SK-N-SH (cell line): ENCODE data around the gene CYB5D1. TPM values are rescaled to one million over a fixed set of nuclear protein-coding genes. Genes with fewer than 3 reads are reported as not detected.
A peak's percentile ranks its signal among the peaks of the same experiment; 100 is the strongest.

ENCODE experiments used
- CTCF ChIA-PET: fragments of 300-600, 350-600 bp; formaldehyde crosslinking; extraction: SDS; loops from one replicate; lab custom pipeline; 2021; lab: Yijun Ruan, JAX
- POLR2A ChIA-PET: fragments of 350-600 bp; sonication (Branson Sonifier 250); formaldehyde crosslinking; extraction: SDS; loops from one replicate; lab custom pipeline; 2020; ENCODE audit warnings: antibody characterized with exemption, inconsistent platforms; lab: Yijun Ruan, JAX
- DNase-seq: peaks from one replicate; pipeline ENCODE4 v3.0.0; 2012
- H2AFZ ChIP-seq: fragments of 200-600 bp; sonication (generic); 2 replicates; pipeline ENCODE4 v1.8.1; 2016; ENCODE audit warnings: antibody characterized with exemption, mild to moderate bottlenecking, low read depth
- H3F3A ChIP-seq: fragments of 200-600 bp; sonication (generic); replicated peaks from 2 replicates; pipeline ENCODE3; 2016; ENCODE audit warnings: antibody characterized with exemption, mild to moderate bottlenecking; ENCODE audit not compliant: insufficient read depth
- H3K27ac ChIP-seq, 2 experiments: fragments of 200-500 bp in 1 of 2; fragments of 200-600 bp in 1 of 2; sonication (Bioruptor generic) in 1 of 2; sonication (generic), shearing (Covaris generic) in 1 of 2; 2 replicates each; pipeline versions ENCODE4 v1.5.1 to v1.6.1; 2014 to 2016; ENCODE audit warnings: low read depth in 2 of 2, inconsistent platforms in 1 of 2, low read length in 1 of 2, mild to moderate bottlenecking in 1 of 2, mixed read lengths in 1 of 2
- H3K27me3 ChIP-seq: fragments of 200-600 bp; sonication (generic), shearing (Covaris generic); 2 replicates; pipeline ENCODE4 v1.6.1; 2016; ENCODE audit warnings: mixed run types; ENCODE audit not compliant: insufficient read depth
- H3K36me3 ChIP-seq, 2 experiments: fragments of 200-500 bp in 1 of 2; fragments of 200-600 bp in 1 of 2; sonication (Bioruptor generic) in 1 of 2; sonication (generic) in 1 of 2; replicated peaks in 1 of 2; 2 replicates each; pipeline versions ENCODE3 to v1.5.1; 2014 to 2016; ENCODE audit warnings: low read length in 1 of 2, mild to moderate bottlenecking in 1 of 2; ENCODE audit not compliant: insufficient read depth in 2 of 2, control insufficient read depth in 1 of 2
- H3K4me1 ChIP-seq, 2 experiments: fragments of 200-500 bp in 1 of 2; fragments of 200-600 bp in 1 of 2; sonication (Bioruptor generic) in 1 of 2; sonication (generic), shearing (Covaris generic) in 1 of 2; 2 replicates each; pipeline versions ENCODE4 v1.5.1 to v1.6.1; 2014 to 2016; ENCODE audit warnings: low read depth in 1 of 2, low read length in 1 of 2, mixed run types in 1 of 2; ENCODE audit not compliant: insufficient read depth in 2 of 2, control insufficient read depth in 1 of 2
- H3K4me2 ChIP-seq: fragments of 200-600 bp; sonication (generic), shearing (Covaris generic); 2 replicates; pipeline ENCODE4 v1.6.1; 2017; ENCODE audit warnings: mixed run types
- H3K4me3 ChIP-seq, 2 experiments: fragments of 200-500 bp in 1 of 2; fragments of 200-600 bp in 1 of 2; sonication (Bioruptor generic) in 1 of 2; sonication (generic), shearing (Covaris generic) in 1 of 2; 2 replicates each; pipeline versions ENCODE4 v1.5.1 to v1.8.1; 2014 to 2016; ENCODE audit warnings: low read depth in 2 of 2, inconsistent platforms in 1 of 2, low read length in 1 of 2, mild to moderate bottlenecking in 1 of 2, mixed read lengths in 1 of 2, moderate library complexity in 1 of 2
- H3K79me2 ChIP-seq: fragments of 200-600 bp; sonication (generic); 2 replicates; pipeline ENCODE4 v1.8.1; 2017; ENCODE audit warnings: mild to moderate bottlenecking; ENCODE audit not compliant: insufficient read depth
- H3K9ac ChIP-seq: fragments of 200-600 bp; sonication (generic); 2 replicates; pipeline ENCODE4 v1.6.1; 2017; ENCODE audit warnings: mixed run types
- H3K9me2 ChIP-seq: fragments of 200-600 bp; sonication (generic); 2 replicates; pipeline ENCODE4 v1.6.1; 2017; ENCODE audit warnings: mixed run types
- H3K9me3 ChIP-seq: fragments of 200-600 bp; sonication (generic); 2 replicates; pipeline ENCODE4 v1.6.1; 2017; ENCODE audit warnings: mixed run types, mild to moderate bottlenecking, moderate library complexity
- H4K20me1 ChIP-seq: fragments of 200-600 bp; sonication (generic); 2 replicates; pipeline ENCODE4 v1.6.1; 2017; ENCODE audit warnings: mild to moderate bottlenecking, mixed run types; ENCODE audit not compliant: insufficient read depth
- EP300 ChIP-seq, 2 experiments: IDR thresholded peaks; 2 replicates each; pipeline versions ENCODE4 v1.4.0 to v1.6.1; 2012; ENCODE audit warnings: borderline replicate concordance in 1 of 2, low read depth in 1 of 2, low read length in 1 of 2
- FOSL2 ChIP-seq: IDR thresholded peaks from 2 replicates; pipeline ENCODE4 v1.4.0; 2012; ENCODE audit warnings: low read depth, mild to moderate bottlenecking, moderate library complexity, borderline replicate concordance
- MAX ChIP-seq: IDR thresholded peaks from 2 replicates; pipeline ENCODE4 v1.4.0; 2012; ENCODE audit warnings: low read depth
- NRF1 ChIP-seq: IDR thresholded peaks from 2 replicates; pipeline ENCODE4 v1.6.1; 2012; ENCODE audit warnings: low read depth, mild to moderate bottlenecking, low read length
- POLR2AphosphoS5 ChIP-seq: IDR thresholded peaks from 2 replicates; pipeline ENCODE4 v1.6.1; 2012; ENCODE audit warnings: low read depth, low read length
- REST ChIP-seq: IDR thresholded peaks from 2 replicates; pipeline ENCODE4 v1.6.1; 2012; ENCODE audit warnings: mild to moderate bottlenecking, low read depth, low read length, moderate library complexity
- TAF1 ChIP-seq: IDR thresholded peaks from 2 replicates; pipeline ENCODE4 v1.6.1; 2012; ENCODE audit warnings: low read depth, mild to moderate bottlenecking, low read length, moderate library complexity, borderline replicate concordance
- TEAD4 ChIP-seq: IDR thresholded peaks from 2 replicates; pipeline ENCODE4 v1.4.0; 2012; ENCODE audit warnings: mild to moderate bottlenecking, borderline replicate concordance; ENCODE audit not compliant: insufficient read depth
- USF1 ChIP-seq: IDR thresholded peaks from 2 replicates; pipeline ENCODE4 v1.4.0; 2012; ENCODE audit warnings: low read depth, borderline replicate concordance
- USF2 ChIP-seq: fragments of 150-350 bp; IDR thresholded peaks from 2 replicates; pipeline ENCODE4 v1.6.1; 2017; ENCODE audit warnings: antibody characterized with exemption, low read length, low read depth, borderline replicate concordance
- WGBS: methylation state at CpG from one replicate; pipeline ENCODE4 v1.1.6; 2017; ENCODE audit warnings: low lambda C conversion rate; 5-methylcytosine and 5-hydroxymethylcytosine counted together
- polyA plus RNA-seq, 3 experiments: library from polyadenylated mRNA; depleted of rRNA; stranded (reverse); fragments of >200 nt; gene quantifications; 2 replicates each; pipeline ENCODE4 v1.2.3, GENCODE V29; 2012

CYB5D1 gene
- polyA plus RNA-seq, 1 of the 3 experiments (the other 2 are of a cell fraction): 8.8 TPM

GRCh38 chr17:7841396-7841914, 16.3 kb upstream of the CYB5D1 start (continued):
- TF ChIP-seq REST (0 out of 2 replicates have a peak, but pooled peaks have one; percentile 1), EP300 (IDR thresholded peaks at IDR 0.05; ENCODE audit: borderline replicate concordance in 1 of 2, low read depth in 1 of 2, low read length in 1 of 2) (no peak), TEAD4 (no peak), USF2 (no peak; the same call in 1 of the 2 replicates), FOSL2 (peak; percentile 73), MAX (0 out of 2 replicates have a peak, but pooled peaks have one; percentile 37)

GRCh38 chr17:7841915-7842379, 15.9 kb upstream of the CYB5D1 start:
- peak; percentile 94 for DNase-seq
- CTCF ChIA-PET: interaction anchor here (0.9 to 2.1 kb wide), 5 partner anchors 17 to 200 kb away, joined by 4 to 6 read pairs (median 5); no protein-coding TSS in a partner anchor
- peaks cover 8 to 26% of the 10 kb centered on the region in 2 experiments for H3K36me3 ChIP-seq
- no peaks in the 10 kb centered on the region for H3K9me2 ChIP-seq
- H3K4me3 ChIP-seq: peak overlapping the region; percentile 66 to 67
- no peaks in the 10 kb centered on the region for H3K27me3 ChIP-seq
- H3K9me3 ChIP-seq: no peaks in the 10 kb centered on the region
- peaks cover 71% of the 10 kb centered on the region for H3K79me2 ChIP-seq
- H3F3A ChIP-seq: peaks cover 44% of the 10 kb centered on the region
- POLR2A ChIA-PET: interaction anchor here (0.7 to 2.2 kb wide), 5 partner anchors 9 to 155 kb away, joined by 3 to 9 read pairs (median 4); partner anchors contain the start of genes CHD3, CYB5D1, KDM6B and NAA38
- peak overlapping the region; percentile 95 to 100 for H3K27ac ChIP-seq
- H3K9ac ChIP-seq: peak overlapping the region; percentile 99
- peak; percentile 22; the same call in 1 of the 2 replicates for TF ChIP-seq TAF1
- peak; percentile 72 for TF ChIP-seq USF1
- 0 out of 2 replicates have a peak, but pooled peaks have one; percentile 27 for TF ChIP-seq NRF1
- TF ChIP-seq POLR2AphosphoS5: no peak; the same call in 1 of the 2 replicates
- 0 out of 2 replicates have a peak, but pooled peaks have one; percentile 2 for TF ChIP-seq REST
- 0% methylated on average over 10 of the region's 46 CpGs for WGBS
- H3K4me1 ChIP-seq: peaks cover 36 to 45% of the 10 kb centered on the region in 2 experiments
- peaks cover 46% of the 10 kb centered on the region for H4K20me1 ChIP-seq
- peak overlapping the region; percentile 42; the same call in 1 of the 2 replicates for H2AFZ ChIP-seq
- H3K4me2 ChIP-seq: peak overlapping the region; percentile 92
